Measurements from ENCODE around the gene FASN.

DNA sequence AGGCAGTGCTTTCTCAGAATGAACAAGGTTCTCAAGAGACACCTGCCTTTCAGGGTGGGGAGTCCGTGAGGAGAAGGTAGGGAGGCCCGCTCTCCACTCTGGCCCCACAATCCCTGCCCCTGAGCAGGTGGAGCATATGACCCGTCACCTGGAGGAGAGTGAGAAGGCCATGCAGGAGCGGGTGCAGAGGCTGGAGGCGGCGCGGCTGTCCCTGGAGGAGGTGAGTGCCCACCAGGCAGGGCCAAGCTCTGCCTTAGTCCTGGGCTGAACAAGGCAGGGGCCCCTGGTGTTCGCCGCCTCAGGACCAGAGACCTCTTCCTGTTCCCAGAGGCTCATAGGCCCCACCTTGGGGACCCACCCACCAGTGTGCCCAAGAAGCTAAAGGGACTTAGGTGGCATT is 69.1 kb downstream of the FASN start:
- no peak for TF ChIP-seq TAF1 (IDR thresholded peaks at IDR 0.05; ENCODE audit: borderline replicate concordance, low read depth, low read length)
- TF ChIP-seq, protein P1, sequence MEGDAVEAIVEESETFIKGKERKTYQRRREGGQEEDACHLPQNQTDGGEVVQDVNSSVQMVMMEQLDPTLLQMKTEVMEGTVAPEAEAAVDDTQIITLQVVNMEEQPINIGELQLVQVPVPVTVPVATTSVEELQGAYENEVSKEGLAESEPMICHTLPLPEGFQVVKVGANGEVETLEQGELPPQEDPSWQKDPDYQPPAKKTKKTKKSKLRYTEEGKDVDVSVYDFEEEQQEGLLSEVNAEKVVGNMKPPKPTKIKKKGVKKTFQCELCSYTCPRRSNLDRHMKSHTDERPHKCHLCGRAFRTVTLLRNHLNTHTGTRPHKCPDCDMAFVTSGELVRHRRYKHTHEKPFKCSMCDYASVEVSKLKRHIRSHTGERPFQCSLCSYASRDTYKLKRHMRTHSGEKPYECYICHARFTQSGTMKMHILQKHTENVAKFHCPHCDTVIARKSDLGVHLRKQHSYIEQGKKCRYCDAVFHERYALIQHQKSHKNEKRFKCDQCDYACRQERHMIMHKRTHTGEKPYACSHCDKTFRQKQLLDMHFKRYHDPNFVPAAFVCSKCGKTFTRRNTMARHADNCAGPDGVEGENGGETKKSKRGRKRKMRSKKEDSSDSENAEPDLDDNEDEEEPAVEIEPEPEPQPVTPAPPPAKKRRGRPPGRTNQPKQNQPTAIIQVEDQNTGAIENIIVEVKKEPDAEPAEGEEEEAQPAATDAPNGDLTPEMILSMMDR (IDR thresholded peaks at IDR 0.05) = no peak
